Measurements from ENCODE around the gene OR3A2.
"Not testable (repeated sequence)": the region's sequence is repeated elsewhere in the genome, so short reads cannot be mapped to it uniquely, and the experiment has no call there.

Gene OR3A2

GRCh38 chr17:3385869-3386816 is at the start of gene OR3A2:
Gene OR3A2, minus strand, starts transcription at chr17:3386308.
- DNase-seq (ENCODE audit: low read depth): no peak
- H3K4me3 ChIP-seq (ENCODE audit: low read depth, low read length): no peak within 1 kb of the TSS

GRCh38 chr17:3433741-3434140 is 47.6 kb upstream of the OR3A2 start, which contains the start of gene OR1E2:
Gene OR1E2, minus strand, starts transcription at chr17:3433841. Its CDS starts 0 bp downstream, at chr17:3433841.
- no peak within 1 kb of the TSS for H3K4me3 ChIP-seq (ENCODE audit: low read depth, low read length)
- no peak for TF ChIP-seq CTCF (conservative IDR thresholded peaks at IDR 0.05; ENCODE audit: low read depth, low read length)
- DNase-seq (ENCODE audit: low read depth): no peak

More at GRCh38 chr17:3385869-3386816, at the start of gene OR3A2:
- no peak for TF ChIP-seq CTCF (conservative IDR thresholded peaks at IDR 0.05; ENCODE audit: low read depth, low read length)

GRCh38 chr17:3433215-3433614 is 47.1 kb upstream of the OR3A2 start:
- not testable (repeated sequence) for DNase-seq (ENCODE audit: low read depth)

GRCh38 chr17:3418222-3418621 is 32.1 kb upstream of the OR3A2 start:
- no peak for TF ChIP-seq CTCF (conservative IDR thresholded peaks at IDR 0.05; ENCODE audit: low read depth, low read length)
- DNase-seq (ENCODE audit: low read depth): no peak
- H3K4me3 ChIP-seq (ENCODE audit: low read depth, low read length): no peak overlapping the region

More at GRCh38 chr17:3433215-3433614, 47.1 kb upstream of the OR3A2 start:
- not testable (repeated sequence) for H3K4me3 ChIP-seq (ENCODE audit: low read depth, low read length)

GRCh38 chr17:3415610-3416009 is 29.5 kb upstream of the OR3A2 start:
- no peak overlapping the region for H3K4me3 ChIP-seq (ENCODE audit: low read depth, low read length)
- TF ChIP-seq CTCF (conservative IDR thresholded peaks at IDR 0.05; ENCODE audit: low read depth, low read length): no peak
- DNase-seq (ENCODE audit: low read depth): no peak

- DNase-seq (ENCODE audit: low read depth); H3K4me3 ChIP-seq (ENCODE audit: low read depth, low read length): not testable (repeated sequence)
Measured at GRCh38 chr17:3412216-3412615, 26.1 kb upstream of the OR3A2 start.

- no peak within 1 kb of the TSS for H3K4me3 ChIP-seq (ENCODE audit: low read depth, low read length)
- DNase-seq (ENCODE audit: low read depth): no peak
- TF ChIP-seq CTCF (conservative IDR thresholded peaks at IDR 0.05; ENCODE audit: low read depth, low read length): no peak
Measured at GRCh38 chr17:3411070-3411469, 25.0 kb upstream of the OR3A2 start, which contains the start of gene OR3A3. Gene OR3A3, plus strand, starts transcription at chr17:3411370.

GRCh38 chr17:3403856-3404255 is 17.7 kb upstream of the OR3A2 start:
- H3K4me3 ChIP-seq (ENCODE audit: low read depth, low read length); DNase-seq (ENCODE audit: low read depth): not testable (repeated sequence)
